Progenitor cell of endocrine pancreas (in vitro differentiated cells): ENCODE measurements around the gene LOXL4. TPM values are rescaled to one million over a fixed set of nuclear protein-coding genes. Genes with fewer than 3 reads are reported as not detected.
"Not testable (repeated sequence)": the region's sequence is repeated elsewhere in the genome, so short reads cannot be mapped to it uniquely, and the experiment has no call there.

Experiments used
- DNase-seq: peaks from one replicate; pipeline ENCODE4 v3.0.0; 2021; ENCODE audit warnings: low spot score; ENCODE audit not compliant: unreplicated experiment
- H3K27ac Mint-ChIP-seq: 2 replicates; pipeline ENCODE4 v1.8.0; 2021; ENCODE audit warnings: mild to moderate bottlenecking, moderate library complexity, mixed read lengths
- H3K27me3 Mint-ChIP-seq: 2 replicates; pipeline ENCODE4 v1.8.0; 2021; ENCODE audit warnings: mixed read lengths
- H3K36me3 Mint-ChIP-seq: 2 replicates; pipeline ENCODE4 v1.8.0; 2022; ENCODE audit warnings: mixed read lengths; ENCODE audit not compliant: insufficient read depth
- H3K4me1 Mint-ChIP-seq: 2 replicates; pipeline ENCODE4 v1.8.0; 2021; ENCODE audit warnings: low read depth, mixed read lengths
- H3K4me3 Mint-ChIP-seq: 2 replicates; pipeline ENCODE4 v1.8.0; 2021; ENCODE audit warnings: low read depth, mild to moderate bottlenecking, moderate library complexity, mixed read lengths
- H3K9me3 Mint-ChIP-seq: 2 replicates; pipeline ENCODE4 v1.8.0; 2021; ENCODE audit warnings: low read depth, mixed read lengths
- CTCF ChIP-seq: fragments of 200-600 bp; sonication (generic); IDR thresholded peaks from one replicate; pipeline ENCODE4 v1.5.0; 2021; ENCODE audit warnings: antibody characterized with exemption, mild to moderate bottlenecking; ENCODE audit not compliant: unreplicated experiment
- total RNA-seq: library from RNA; stranded (reverse); gene quantifications from 2 replicates; pipeline ENCODE4 v1.2.1, GENCODE V29; 2021

Gene LOXL4
- total RNA-seq, 1 donor from 2014 or later, result 3.7 TPM

- DNase-seq, result no peak
- no peaks in the 10 kb centered on the region for H3K4me1 Mint-ChIP-seq
- H3K36me3 Mint-ChIP-seq, result peaks cover 11% of the 10 kb centered on the region
- no peaks in the 10 kb centered on the region for H3K27me3 Mint-ChIP-seq
- H3K4me3 Mint-ChIP-seq, result no peak overlapping the region
- no peak for TF ChIP-seq CTCF
- H3K27ac Mint-ChIP-seq, result no peak overlapping the region
- no peaks in the 10 kb centered on the region for H3K9me3 Mint-ChIP-seq
Measured at GRCh38 chr10:98235846-98236245, 32.1 kb downstream of the LOXL4 start.

- Mint-ChIP-seq H3K36me3 (peaks cover 23% of the 10 kb centered on the region), H3K4me1 (peaks cover 3% of the 10 kb centered on the region), H3K27me3 (no peaks in the 10 kb centered on the region), H3K4me3 (no peak overlapping the region), H3K27ac (no peak overlapping the region), H3K9me3 (peaks cover 4% of the 10 kb centered on the region)
- TF ChIP-seq CTCF, result no peak
- DNase-seq, result no peak
Measured at GRCh38 chr10:98231417-98231816, 36.6 kb downstream of the LOXL4 start.

GRCh38 chr10:98228266-98228665 lies 39.7 kb downstream of the LOXL4 start:
- not testable (repeated sequence) for H3K4me1 Mint-ChIP-seq, H3K9me3 Mint-ChIP-seq, H3K4me3 Mint-ChIP-seq, DNase-seq, H3K27me3 Mint-ChIP-seq, H3K27ac Mint-ChIP-seq
- peaks cover 22% of the 10 kb centered on the region for H3K36me3 Mint-ChIP-seq

- not testable (repeated sequence) for H3K27ac Mint-ChIP-seq, H3K9me3 Mint-ChIP-seq, DNase-seq, H3K27me3 Mint-ChIP-seq, H3K4me1 Mint-ChIP-seq, H3K4me3 Mint-ChIP-seq
- peaks cover 22% of the 10 kb centered on the region for H3K36me3 Mint-ChIP-seq
Measured at GRCh38 chr10:98227713-98228112, 40.3 kb downstream of the LOXL4 start.

- H3K4me1 Mint-ChIP-seq, result peaks cover 3% of the 10 kb centered on the region
- peaks cover 21% of the 10 kb centered on the region for H3K36me3 Mint-ChIP-seq
- no peak overlapping the region for H3K27ac Mint-ChIP-seq
- no peak for TF ChIP-seq CTCF
- no peak overlapping the region for H3K4me3 Mint-ChIP-seq
- H3K27me3 Mint-ChIP-seq, result no peaks in the 10 kb centered on the region
- DNase-seq, result no peak
- H3K9me3 Mint-ChIP-seq, result peaks cover 4% of the 10 kb centered on the region
Measured at GRCh38 chr10:98226508-98227144, 41.4 kb downstream of the LOXL4 start.

GRCh38 chr10:98224996-98225395 lies 43.0 kb downstream of the LOXL4 start:
- Mint-ChIP-seq H3K4me1 (no peaks in the 10 kb centered on the region), H3K36me3 (peaks cover 16% of the 10 kb centered on the region), H3K9me3 (peaks cover 2% of the 10 kb centered on the region), H3K4me3 (no peak overlapping the region), H3K27me3 (no peaks in the 10 kb centered on the region), H3K27ac (no peak overlapping the region)
- no peak for TF ChIP-seq CTCF
- no peak for DNase-seq
